DMS114 treated with DMSO at 0.1 percent for 48 hours (cell line): ENCODE results near the gene GH1.
"Not testable (repeated sequence)": the region's sequence is repeated elsewhere in the genome, so short reads cannot be mapped to it uniquely, and the experiment has no call there.

ENCODE experiments used
- DNase-seq: peaks from one replicate; lab custom pipeline; 2025; ENCODE audit not compliant: unreplicated experiment; lab: John Stamatoyannopoulos, UW

Gene GH1

DNA sequence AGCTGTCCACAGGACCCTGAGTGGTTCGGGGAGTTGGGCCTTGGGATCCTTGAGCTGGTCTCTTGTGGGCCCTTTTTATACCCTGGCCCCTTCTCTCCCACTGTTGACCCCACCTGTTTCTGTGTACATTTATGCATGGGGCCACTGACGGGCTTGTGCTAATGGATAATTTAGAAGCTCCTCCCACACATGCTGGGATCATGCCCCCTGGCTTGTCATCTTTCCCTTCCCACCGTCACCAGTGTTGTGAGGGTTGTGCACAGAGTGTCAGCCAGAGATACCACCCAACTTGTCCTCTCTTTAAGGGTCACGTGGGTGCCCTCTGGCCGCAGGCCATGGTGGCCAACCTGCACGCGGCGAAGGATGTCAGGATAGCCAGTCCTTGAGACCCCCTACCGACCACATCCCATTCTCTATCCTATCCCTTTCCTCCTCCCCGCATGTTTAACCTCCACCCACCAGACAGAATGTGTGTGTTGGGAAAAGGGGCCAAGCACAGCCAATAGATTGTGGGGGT is at the start of gene GH1:
Gene GH1, minus strand, starts transcription at position 51 of the 517 bp plus-strand sequence. CDS start 63 bp downstream, outside the sequence.
- DNase-seq: not testable (repeated sequence)

- DNase-seq: no peak
Measured at GRCh38 chr17:63967953-63968352, 49.3 kb upstream of the GH1 start.

DNA sequence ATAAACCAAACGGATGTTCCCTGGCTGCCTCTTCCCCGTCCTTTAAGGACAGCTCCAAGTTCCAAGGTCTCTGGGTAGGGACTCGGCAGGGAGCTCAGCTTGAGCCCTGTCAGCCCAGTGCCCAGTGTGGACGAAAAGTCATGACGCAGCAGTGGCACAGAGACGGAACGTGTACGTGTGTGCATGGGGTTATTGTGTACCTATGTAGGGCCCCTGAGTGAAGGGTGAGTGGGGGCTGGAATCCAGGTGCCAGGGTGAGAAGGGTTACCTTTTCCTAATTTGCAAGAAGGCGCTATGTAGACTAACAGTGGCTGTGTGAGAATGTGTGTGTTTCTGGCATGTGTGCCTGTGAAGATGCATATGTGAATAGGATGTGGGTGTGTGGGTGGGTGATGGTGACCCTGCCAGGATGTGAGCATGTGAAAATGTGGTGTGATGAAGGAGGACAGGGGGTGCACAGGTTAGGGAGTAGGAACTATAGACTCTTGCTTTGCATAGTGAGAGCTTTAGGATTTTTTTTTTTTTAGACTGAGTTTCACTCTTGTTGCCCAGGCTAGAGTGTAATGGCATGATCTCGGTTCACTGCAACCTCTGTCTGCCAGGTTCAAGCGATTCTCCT is 48.1 kb upstream of the GH1 start:
- DNase-seq: no peak

DNA sequence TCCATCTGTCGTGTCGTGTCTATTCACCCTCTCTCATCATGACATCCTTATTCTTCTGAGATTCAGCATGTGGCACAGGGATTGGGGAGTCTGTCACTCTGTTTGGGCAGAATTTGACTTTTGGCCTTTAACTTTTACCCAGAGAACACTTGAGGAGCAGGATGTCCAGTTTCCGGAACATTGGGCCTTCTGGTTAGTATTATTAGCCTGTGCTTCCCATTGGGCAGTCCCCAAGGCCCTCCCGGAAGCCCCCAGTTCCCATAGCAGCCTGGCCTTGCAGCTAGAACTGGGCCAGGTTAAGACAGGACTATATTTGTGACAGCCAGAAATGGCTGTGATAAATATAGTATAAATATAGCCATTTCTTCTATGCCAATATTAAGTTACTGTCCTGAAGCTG is 44.5 kb upstream of the GH1 start:
- no peak for DNase-seq

DNA sequence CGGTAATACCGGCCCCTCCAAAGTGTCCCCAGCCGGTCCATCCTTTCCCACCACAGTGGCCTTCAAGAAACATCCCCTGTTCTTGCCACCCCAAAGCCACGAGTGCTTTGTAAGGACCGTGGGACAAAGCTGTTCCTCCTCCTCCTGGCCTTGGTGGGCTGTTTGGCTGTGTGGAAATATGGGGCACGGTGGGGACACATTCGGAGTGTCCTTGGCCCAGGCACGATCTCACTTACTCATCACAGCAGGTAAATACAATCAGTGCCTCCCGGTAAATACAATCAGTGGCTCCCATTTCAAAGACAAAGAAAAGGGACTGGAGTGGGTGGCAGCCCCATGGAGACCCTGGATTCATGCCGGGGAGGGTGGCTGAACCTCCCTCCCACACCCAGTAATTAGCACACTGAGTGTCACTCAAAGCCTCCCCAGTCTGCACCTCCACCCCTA is 43.7 kb upstream of the GH1 start:
- DNase-seq: no peak

DNA sequence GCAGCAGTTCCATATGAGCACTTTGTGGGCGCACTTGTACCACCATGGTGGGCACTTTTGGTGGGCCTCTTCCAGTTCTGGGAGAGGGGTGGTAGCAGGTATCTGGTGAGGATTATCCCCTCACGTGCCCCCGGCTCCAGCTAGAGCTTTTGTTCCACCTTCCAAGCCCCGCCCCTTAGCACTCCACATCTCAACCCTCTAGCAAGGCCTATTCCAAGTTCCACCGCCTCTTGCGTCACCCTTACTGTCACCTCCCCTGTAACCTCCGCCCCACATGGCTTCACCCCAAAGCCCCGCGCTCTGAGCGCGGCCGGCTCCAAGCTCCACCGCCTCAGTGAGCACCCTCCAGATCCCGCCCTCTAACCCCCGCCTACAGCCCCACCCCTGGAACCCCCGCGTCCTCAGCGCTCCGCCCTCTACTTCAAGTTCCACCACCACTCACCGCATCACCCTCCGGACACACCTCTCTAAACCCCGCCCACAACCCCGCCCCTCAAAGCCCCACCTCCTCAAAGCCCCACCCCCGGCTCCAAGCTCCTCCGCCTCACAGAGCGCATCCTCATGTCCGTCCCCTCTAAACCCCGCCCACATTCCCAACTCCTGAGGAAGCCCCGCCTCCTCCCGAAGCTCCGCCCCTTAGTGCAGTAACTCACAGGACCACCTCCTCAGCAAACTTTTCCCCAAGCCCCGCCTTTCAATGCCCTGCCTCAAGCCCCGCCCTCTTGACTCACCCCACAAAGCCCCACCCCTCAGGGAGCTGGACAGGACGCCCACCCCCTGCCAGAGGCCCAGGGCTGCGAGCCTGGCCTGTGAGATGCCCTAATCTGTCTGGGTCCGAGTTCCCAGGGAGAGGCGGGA is 42.9 kb upstream of the GH1 start:
- DNase-seq: no peak

DNA sequence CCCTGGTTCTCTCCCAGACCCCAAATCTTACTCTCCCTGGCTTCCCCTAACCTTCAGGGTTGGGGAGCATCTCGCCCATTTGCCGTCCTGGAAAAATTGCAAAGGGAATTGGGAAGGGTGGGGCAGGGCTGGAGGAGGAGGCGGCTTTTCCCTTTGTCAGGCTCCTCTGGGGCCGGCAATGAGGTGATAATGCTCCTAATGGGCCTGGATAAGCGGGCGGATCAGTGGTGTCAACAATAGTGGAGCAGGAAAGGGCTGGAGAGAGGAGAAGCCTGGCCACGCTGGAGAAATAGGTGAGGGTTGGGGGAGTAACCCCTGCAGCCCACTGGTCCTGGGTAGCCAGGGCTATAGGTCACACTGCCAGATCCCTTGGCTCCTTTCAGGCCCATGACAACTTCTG is 41.8 kb upstream of the GH1 start:
- no peak for DNase-seq

DNA sequence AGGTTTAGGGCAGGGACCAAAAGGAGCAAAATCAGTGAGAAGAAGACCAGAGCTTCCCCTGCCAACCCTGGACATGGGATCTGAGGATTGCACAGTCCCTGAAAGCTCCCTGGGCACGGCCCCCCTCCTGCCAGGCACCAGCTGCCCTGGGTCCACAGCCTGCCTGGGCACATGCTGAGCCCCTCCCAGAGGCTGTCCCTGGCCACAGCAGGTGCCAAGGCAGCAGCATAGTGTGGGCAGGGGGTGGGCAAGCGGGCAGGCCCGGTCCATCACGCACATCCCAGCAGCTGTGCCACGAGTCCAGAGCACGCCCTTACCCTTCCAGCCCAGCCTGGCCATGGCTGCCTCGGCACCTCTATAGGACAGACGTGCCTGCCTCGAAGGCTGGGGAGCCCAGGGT is 41.4 kb upstream of the GH1 start:
- no peak for DNase-seq

GRCh38 chr17:63956296-63956920 is 37.8 kb upstream of the GH1 start:
- no peak for DNase-seq

GRCh38 chr17:63955791-63956190 is 37.2 kb upstream of the GH1 start:
- no peak for DNase-seq

DNA sequence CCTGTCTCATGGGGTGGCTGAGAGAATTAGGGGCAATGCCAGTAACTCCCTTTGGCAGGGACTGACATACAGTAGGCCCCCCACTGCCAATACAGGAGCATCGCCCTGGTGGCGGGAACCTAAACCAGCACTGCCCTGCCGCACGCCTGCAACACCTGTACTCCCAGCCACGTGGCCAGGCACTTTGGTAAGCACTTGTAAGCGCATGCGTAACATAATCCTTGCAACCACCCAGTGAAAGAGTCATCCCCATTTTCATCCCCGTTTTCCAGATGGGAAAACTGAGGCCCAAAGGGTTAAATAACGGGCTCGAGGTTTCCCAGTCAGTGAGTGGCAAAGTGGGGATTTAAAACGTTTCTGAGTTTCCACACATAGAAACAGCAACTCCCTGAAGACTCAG is 36.6 kb upstream of the GH1 start:
- no peak for DNase-seq

- no peak for DNase-seq
Measured at GRCh38 chr17:63954402-63955063, 35.9 kb upstream of the GH1 start.

DNA sequence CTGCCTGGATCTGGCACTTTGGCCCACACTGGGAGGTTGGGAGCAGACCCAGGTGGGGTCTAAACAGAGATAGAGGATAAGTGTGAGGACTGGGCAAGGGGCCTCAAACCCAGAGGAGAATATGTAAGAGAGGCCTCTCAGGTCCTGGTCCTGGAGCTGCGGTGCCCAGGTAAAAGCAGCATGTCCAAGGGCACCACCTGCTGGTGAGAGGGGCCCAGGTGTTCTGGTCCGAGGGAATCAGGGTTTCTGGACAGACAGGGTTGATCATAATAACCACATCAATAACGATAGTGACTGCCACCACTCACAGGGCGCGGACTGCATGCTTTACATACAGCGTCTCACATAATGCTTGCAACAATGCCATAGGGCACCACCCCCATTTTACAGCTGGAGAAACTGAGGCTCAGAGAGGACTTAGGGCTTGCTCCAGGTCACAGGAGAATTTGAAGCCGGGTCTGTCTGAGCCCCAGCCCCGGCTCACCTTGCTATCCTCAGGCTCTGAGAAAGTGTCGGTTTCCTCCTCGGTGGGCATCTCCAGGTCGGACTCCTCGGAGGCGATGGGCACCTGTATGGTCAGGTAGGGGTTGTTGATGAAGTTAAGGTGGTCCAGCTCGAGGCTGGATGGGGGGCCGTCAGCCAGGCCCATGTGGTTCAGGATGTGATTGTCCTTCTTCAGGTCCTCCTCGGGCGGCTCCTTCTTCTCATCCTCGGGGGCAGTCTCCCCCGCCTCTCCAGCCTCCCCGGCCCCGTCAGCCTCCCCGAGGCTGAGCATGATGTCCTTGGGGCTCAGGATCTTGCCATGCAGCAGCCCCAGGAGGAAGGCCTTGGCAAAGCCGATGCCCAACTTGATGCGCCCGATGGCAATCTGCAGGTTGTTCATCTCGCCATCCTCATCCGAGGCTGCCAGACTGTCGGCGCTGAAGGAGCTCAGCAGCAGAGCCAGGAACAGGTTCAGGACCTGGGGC is 32.6 kb upstream of the GH1 start:
- no peak for DNase-seq

DNA sequence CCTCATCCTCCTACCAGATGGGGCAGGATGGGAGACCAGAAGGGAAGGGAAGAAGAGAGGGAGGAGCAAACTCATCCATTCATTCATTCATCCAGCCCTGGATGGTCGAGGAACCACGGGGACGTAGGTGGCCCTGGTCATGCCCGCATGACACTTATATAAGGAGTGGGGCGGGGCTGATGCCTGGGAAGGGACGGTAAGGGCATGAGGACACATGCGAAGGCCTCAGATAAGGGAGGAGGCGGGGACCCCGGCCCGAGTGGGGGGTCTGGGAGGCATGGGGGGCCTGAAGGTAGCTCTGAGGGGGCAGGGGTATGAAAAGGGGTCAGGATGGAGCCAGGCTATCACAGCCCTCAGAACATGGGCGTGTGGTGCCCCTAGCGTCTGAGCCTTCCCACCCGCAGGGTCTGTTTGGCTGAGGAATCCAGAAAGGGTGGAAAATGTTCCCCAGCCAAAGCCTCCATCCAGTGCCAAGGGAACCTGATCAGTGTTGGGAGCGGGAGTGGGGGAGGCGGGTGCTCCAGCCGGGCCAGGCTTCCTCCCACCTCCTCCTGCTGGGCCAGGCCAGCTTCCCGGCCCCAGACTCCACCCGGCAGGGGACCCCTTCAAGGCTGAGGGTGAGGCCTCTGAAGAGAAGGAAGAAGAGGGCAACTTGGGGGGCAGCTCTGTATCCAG is 31.1 kb upstream of the GH1 start:
- no peak for DNase-seq

DNA sequence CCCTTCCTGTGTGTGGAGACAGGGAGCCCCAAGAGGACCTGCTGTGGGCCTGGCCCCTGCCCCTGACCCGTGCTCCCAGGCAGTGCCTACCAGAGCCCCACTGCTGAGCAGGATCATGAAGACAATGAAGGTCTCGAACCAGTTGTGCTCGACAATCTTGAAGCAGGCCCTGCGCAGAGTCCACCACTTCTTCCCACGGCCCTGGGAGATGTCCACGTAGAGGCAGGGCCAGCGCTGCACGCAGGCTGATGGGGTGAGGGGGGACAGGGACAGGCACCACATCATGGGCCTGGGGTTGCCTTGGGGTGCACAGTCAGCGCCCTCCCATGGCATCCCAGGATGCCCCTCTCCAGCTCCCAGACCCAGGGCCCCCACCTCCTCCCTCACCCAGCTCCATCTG is 29.9 kb upstream of the GH1 start:
- no peak for DNase-seq

- no peak for DNase-seq
Measured at GRCh38 chr17:63947711-63948330, 29.2 kb upstream of the GH1 start.

- peak; percentile 8 for DNase-seq
Measured at GRCh38 chr17:63946440-63947363, 28.1 kb upstream of the GH1 start.

- no peak for DNase-seq
Measured at GRCh38 chr17:63945784-63946439, 27.3 kb upstream of the GH1 start.
